ENCODE data around the gene TBATA. TPM values are rescaled to one million over a fixed set of nuclear protein-coding genes. Genes with fewer than 3 reads are reported as not detected.

The TBATA gene
- total RNA-seq, 1 experiment from 2014 or later = not detected

DNA sequence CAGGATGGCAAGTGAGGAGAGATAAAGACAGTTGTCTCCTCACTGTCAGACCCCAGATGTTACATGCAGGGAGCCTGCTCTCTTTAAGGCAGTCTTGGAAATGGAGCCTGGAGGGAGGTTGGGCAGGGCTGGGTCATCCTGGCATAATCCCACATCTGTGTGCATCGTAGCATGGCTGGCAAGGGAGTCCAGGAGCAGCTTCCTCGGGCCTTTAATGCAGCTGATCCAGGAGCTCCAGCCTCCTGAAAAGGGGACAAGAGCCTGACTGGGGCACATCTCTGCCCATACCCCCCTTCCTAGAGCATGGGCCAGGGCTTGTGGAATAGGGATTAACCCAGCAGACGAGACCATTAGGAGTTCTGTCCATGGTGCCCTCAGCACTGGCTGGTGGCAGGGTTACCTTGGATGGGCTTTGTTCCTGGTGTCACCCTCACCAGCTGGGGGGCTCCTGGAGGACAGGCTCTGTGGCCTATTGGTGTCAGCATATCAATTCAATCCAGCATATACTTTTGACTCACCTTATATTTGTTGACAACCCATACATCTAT, 34.9 kb downstream of the TBATA start:
- no peak overlapping the region for H3K4me3 ChIP-seq (ENCODE audit: low read depth, low read length, poor library complexity, severe bottlenecking)
- no peak overlapping the region for H3K27ac ChIP-seq (ENCODE audit: low read depth, low read length, poor library complexity, severe bottlenecking)
- BruUV-seq (replicated peaks) = no TSS peak
- ChIA-PET POLR2A (ENCODE audit: low non-redundant PET) (no interaction called here), CTCF (no interaction called here)
- DNase-seq (ENCODE audit: low spot score) = no peak
- no peaks in the 10 kb centered on the region for H3K9me3 ChIP-seq (ENCODE audit: low read depth, low read length, poor library complexity, severe bottlenecking)
- intact Hi-C loops (cut with micrococcal nuclease; ENCODE audit: unreplicated experiment) = no loop called here
- H3K36me3 ChIP-seq (ENCODE audit: insufficient read depth, low read length, poor library complexity, severe bottlenecking) = no peaks in the 10 kb centered on the region
- H3K4me1 ChIP-seq (ENCODE audit: insufficient read depth, low read length, poor library complexity, severe bottlenecking) = no peaks in the 10 kb centered on the region
- no peak for TF ChIP-seq EZH2 (IDR thresholded peaks at IDR 0.05; ENCODE audit: borderline replicate concordance, low read depth, low read length, poor library complexity, severe bottlenecking)
- TF ChIP-seq, protein P1, sequence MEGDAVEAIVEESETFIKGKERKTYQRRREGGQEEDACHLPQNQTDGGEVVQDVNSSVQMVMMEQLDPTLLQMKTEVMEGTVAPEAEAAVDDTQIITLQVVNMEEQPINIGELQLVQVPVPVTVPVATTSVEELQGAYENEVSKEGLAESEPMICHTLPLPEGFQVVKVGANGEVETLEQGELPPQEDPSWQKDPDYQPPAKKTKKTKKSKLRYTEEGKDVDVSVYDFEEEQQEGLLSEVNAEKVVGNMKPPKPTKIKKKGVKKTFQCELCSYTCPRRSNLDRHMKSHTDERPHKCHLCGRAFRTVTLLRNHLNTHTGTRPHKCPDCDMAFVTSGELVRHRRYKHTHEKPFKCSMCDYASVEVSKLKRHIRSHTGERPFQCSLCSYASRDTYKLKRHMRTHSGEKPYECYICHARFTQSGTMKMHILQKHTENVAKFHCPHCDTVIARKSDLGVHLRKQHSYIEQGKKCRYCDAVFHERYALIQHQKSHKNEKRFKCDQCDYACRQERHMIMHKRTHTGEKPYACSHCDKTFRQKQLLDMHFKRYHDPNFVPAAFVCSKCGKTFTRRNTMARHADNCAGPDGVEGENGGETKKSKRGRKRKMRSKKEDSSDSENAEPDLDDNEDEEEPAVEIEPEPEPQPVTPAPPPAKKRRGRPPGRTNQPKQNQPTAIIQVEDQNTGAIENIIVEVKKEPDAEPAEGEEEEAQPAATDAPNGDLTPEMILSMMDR (conservative IDR thresholded peaks at IDR 0.05; ENCODE audit: low read depth, low read length) = no peak
- H3K27me3 ChIP-seq (replicated peaks; ENCODE audit: insufficient read depth, low read depth, low read length, poor library complexity) = no peaks in the 10 kb centered on the region

DNA sequence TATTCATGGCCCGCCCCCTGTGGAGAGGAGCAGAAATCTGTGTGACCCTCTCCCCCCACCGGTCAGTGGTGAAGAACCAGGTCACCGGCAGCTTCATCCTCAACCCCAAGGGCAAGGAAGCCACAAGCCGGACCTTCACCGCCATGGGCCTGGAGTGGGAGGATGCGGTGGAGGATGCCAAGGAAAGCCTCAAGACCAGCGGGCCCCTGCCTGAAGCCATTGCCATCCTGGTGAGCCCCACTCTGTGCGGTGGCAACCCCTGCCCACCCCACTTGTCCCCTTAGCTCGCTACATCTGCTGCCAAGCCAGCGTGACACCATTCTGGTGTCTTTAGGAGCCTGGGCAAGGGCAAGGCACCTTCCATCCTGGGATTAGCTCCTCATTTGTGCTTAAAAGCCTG, 35.4 kb downstream of the TBATA start:
- DNase-seq (ENCODE audit: low spot score) = no peak
- Histone ChIP-seq H3K36me3 (ENCODE audit: insufficient read depth, low read length, poor library complexity, severe bottlenecking) (no peaks in the 10 kb centered on the region), H3K27me3 (replicated peaks; ENCODE audit: insufficient read depth, low read depth, low read length, poor library complexity) (no peaks in the 10 kb centered on the region), H3K27ac (ENCODE audit: low read depth, low read length, poor library complexity, severe bottlenecking) (no peak overlapping the region), H3K4me3 (ENCODE audit: low read depth, low read length, poor library complexity, severe bottlenecking) (no peak overlapping the region), H3K9me3 (ENCODE audit: low read depth, low read length, poor library complexity, severe bottlenecking) (no peaks in the 10 kb centered on the region), H3K4me1 (ENCODE audit: insufficient read depth, low read length, poor library complexity, severe bottlenecking) (no peaks in the 10 kb centered on the region)
- ChIA-PET CTCF (no interaction called here), POLR2A (ENCODE audit: low non-redundant PET) (no interaction called here)
- BruUV-seq (replicated peaks) = no TSS peak
- TF ChIP-seq EZH2 (IDR thresholded peaks at IDR 0.05; ENCODE audit: borderline replicate concordance, low read depth, low read length, poor library complexity, severe bottlenecking) = no peak
- TF ChIP-seq, protein P1 (conservative IDR thresholded peaks at IDR 0.05; ENCODE audit: low read depth, low read length) = no peak
- intact Hi-C loops (cut with micrococcal nuclease; ENCODE audit: unreplicated experiment) = no loop called here

DNA sequence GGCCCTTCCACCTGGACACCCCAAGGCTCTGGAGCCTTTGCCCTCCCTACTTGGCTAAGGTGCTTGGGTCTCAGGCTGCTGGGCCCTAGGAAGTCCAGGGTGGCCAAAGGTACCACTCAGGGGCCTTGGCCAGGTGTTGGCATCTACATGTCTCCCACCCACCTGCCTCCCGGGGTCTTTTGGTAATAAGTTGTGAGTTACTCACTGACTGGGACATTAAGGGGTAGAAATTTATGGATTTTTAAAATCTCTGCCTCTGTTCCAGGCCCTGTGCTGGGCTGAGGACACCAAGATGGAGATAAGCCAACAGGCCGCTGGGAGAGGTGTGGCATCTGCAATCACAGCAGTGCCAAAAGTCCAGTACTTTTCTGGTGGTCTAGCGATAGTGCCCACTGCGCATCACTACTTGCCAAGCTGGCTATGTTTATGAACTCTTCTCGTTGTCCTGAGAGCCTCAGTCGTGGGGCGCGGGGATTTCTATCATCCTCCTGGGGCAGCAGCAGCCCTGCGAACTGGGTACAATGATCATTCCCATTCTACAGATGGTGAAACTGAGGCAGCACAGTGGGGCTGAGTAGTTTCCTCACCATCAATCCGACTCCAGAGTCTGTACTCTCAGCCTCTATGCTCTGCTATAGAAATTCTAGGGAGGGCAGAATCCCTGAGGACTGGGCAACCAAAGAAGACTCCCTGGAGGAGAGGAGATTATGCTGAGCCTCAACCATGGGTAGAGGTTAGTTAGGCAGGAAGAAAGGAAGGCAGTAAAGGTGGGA, 36.2 kb downstream of the TBATA start:
- H3K4me3 ChIP-seq (ENCODE audit: low read depth, low read length, poor library complexity, severe bottlenecking) = no peak overlapping the region
- POLR2A ChIA-PET (ENCODE audit: low non-redundant PET) = no interaction called here
- BruUV-seq (replicated peaks) = no TSS peak
- H3K27me3 ChIP-seq (replicated peaks; ENCODE audit: insufficient read depth, low read depth, low read length, poor library complexity) = no peaks in the 10 kb centered on the region
- CTCF ChIA-PET = no interaction called here
- no peak overlapping the region for H3K27ac ChIP-seq (ENCODE audit: low read depth, low read length, poor library complexity, severe bottlenecking)
- H3K9me3 ChIP-seq (ENCODE audit: low read depth, low read length, poor library complexity, severe bottlenecking) = no peaks in the 10 kb centered on the region
- no peaks in the 10 kb centered on the region for H3K36me3 ChIP-seq (ENCODE audit: insufficient read depth, low read length, poor library complexity, severe bottlenecking)
- intact Hi-C loops (cut with micrococcal nuclease; ENCODE audit: unreplicated experiment) = no loop called here
- H3K4me1 ChIP-seq (ENCODE audit: insufficient read depth, low read length, poor library complexity, severe bottlenecking) = no peaks in the 10 kb centered on the region
- TF ChIP-seq, protein P1 (conservative IDR thresholded peaks at IDR 0.05; ENCODE audit: low read depth, low read length) = no peak
- TF ChIP-seq EZH2 (IDR thresholded peaks at IDR 0.05; ENCODE audit: borderline replicate concordance, low read depth, low read length, poor library complexity, severe bottlenecking) = no peak
- no peak for DNase-seq (ENCODE audit: low spot score)
